Right atrium auricular region (tissue), 2 donors: ENCODE measurements around the gene SCMH1. TPM values are rescaled to one million over a fixed set of nuclear protein-coding genes. Genes with fewer than 3 reads are reported as not detected.
A peak's percentile ranks its signal among the peaks of the same experiment; 100 is the strongest.

Experiments
- DNase-seq: peaks from one replicate; pipeline ENCODE4 v3.0.0-alpha.2; 2019; ENCODE audit warnings: low spot score
- H3K27ac ChIP-seq, 2 donors: fragments of 200-600 bp; sonication (generic); 1 replicate in 1 of 2; 2 replicates in 1 of 2; pipeline ENCODE4 v1.5.1; 2016 to 2019
- H3K27me3 ChIP-seq, 2 donors: fragments of 200-600 bp; sonication (generic); one replicate each; pipeline versions ENCODE4 v1.5.1 to v1.6.0; 2017 to 2019
- H3K36me3 ChIP-seq: fragments of 200-600 bp; sonication (generic); one replicate; pipeline ENCODE4 v1.5.1; 2016
- H3K4me1 ChIP-seq, 2 donors: fragments of 200-600 bp; sonication (generic); one replicate each; pipeline versions ENCODE4 v1.5.1 to v1.6.0; 2017 to 2019
- H3K4me3 ChIP-seq, 2 donors: fragments of 200-600 bp; sonication (generic); 1 replicate in 1 of 2; 2 replicates in 1 of 2; pipeline ENCODE4 v1.5.1; 2017 to 2019; ENCODE audit warnings: mild to moderate bottlenecking in 1 of 2, moderate library complexity in 1 of 2
- H3K9me3 ChIP-seq, 2 donors: fragments of 200-600 bp; sonication (generic); one replicate each; pipeline ENCODE4 v1.5.1; 2019
- CTCF ChIP-seq, 2 donors: fragments of 200-600 bp; sonication (generic); IDR thresholded peaks; one replicate each; pipeline ENCODE4 v1.5.1; 2019; ENCODE audit warnings: antibody characterized with exemption in 2 of 2
- total RNA-seq, 2 donors: library from RNA; depleted of rRNA; stranded (reverse); fragments of >200 nt; gene quantifications; one replicate each; pipeline ENCODE4 v1.1.0, GENCODE V29; 2016

SCMH1 gene
- total RNA-seq, 2 donors from 2014 or later, result 50.1 to 62.5 TPM

GRCh38 chr1:41246568-41246967 is 4.5 kb upstream of the SCMH1 start:
- TF ChIP-seq CTCF (IDR thresholded peaks at IDR 0.05), result no peak
- no peaks in the 10 kb centered on the region for H3K27me3 ChIP-seq
- H3K9me3 ChIP-seq, result no peaks in the 10 kb centered on the region
- H3K4me1 ChIP-seq, result peaks cover 0 to 7% of the 10 kb centered on the region in 2 donors
- no peak overlapping the region for H3K4me3 ChIP-seq
- DNase-seq, result no peak
- no peak overlapping the region for H3K27ac ChIP-seq
- no peaks in the 10 kb centered on the region for H3K36me3 ChIP-seq

GRCh38 chr1:41245659-41246058 is 3.6 kb upstream of the SCMH1 start:
- Histone ChIP-seq H3K4me1 (peaks cover 0 to 12% of the 10 kb centered on the region in 2 donors), H3K4me3 (no peak overlapping the region), H3K27me3 (no peaks in the 10 kb centered on the region), H3K27ac (no peak overlapping the region), H3K36me3 (no peaks in the 10 kb centered on the region), H3K9me3 (no peaks in the 10 kb centered on the region)
- no peak for TF ChIP-seq CTCF (IDR thresholded peaks at IDR 0.05)
- no peak for DNase-seq

- Histone ChIP-seq H3K36me3 (no peaks in the 10 kb centered on the region), H3K9me3 (no peaks in the 10 kb centered on the region), H3K4me3 (no peak overlapping the region), H3K27me3 (no peaks in the 10 kb centered on the region), H3K27ac (peak overlapping the region in 1 of 2 donors; percentile 99), H3K4me1 (peaks cover 0 to 32% of the 10 kb centered on the region in 2 donors)
- DNase-seq, result no peak
- no peak for TF ChIP-seq CTCF (IDR thresholded peaks at IDR 0.05)
These were observed 926 bp upstream of the SCMH1 start for GRCh38 chr1:41243079-41243385.

GRCh38 chr1:41242342-41243078 is 404 bp upstream of the SCMH1 start:
- peak overlapping the region; percentile 90 to 92 for H3K4me3 ChIP-seq
- peaks cover 0 to 38% of the 10 kb centered on the region in 2 donors for H3K4me1 ChIP-seq
- DNase-seq, result no peak

GRCh38 chr1:41241354-41241748 is 755 bp downstream of the SCMH1 start:
- Histone ChIP-seq H3K4me3 (peak overlapping the region; percentile 90 to 92), H3K27me3 (no peaks in the 10 kb centered on the region), H3K36me3 (no peaks in the 10 kb centered on the region), H3K9me3 (no peaks in the 10 kb centered on the region), H3K4me1 (peaks cover 0 to 38% of the 10 kb centered on the region in 2 donors), H3K27ac (peak overlapping the region; percentile 97 to 99)
- TF ChIP-seq CTCF (IDR thresholded peaks at IDR 0.05), result no peak
- peak; percentile 66 for DNase-seq

More at GRCh38 chr1:41242342-41243078, 404 bp upstream of the SCMH1 start:
- Histone ChIP-seq H3K9me3 (no peaks in the 10 kb centered on the region), H3K27ac (peak overlapping the region; percentile 97 to 99), H3K36me3 (no peaks in the 10 kb centered on the region), H3K27me3 (no peaks in the 10 kb centered on the region)
- no peak for TF ChIP-seq CTCF (IDR thresholded peaks at IDR 0.05)
